G401.6 (cell line): ENCODE data around the gene LZTS2.

Experiments
- FAIRE-seq: peaks from 2 replicates; lab custom pipeline; 2012; peaks lifted over from hg19 to GRCh38; lab: Jason Lieb, UNC

The LZTS2 gene

DNA sequence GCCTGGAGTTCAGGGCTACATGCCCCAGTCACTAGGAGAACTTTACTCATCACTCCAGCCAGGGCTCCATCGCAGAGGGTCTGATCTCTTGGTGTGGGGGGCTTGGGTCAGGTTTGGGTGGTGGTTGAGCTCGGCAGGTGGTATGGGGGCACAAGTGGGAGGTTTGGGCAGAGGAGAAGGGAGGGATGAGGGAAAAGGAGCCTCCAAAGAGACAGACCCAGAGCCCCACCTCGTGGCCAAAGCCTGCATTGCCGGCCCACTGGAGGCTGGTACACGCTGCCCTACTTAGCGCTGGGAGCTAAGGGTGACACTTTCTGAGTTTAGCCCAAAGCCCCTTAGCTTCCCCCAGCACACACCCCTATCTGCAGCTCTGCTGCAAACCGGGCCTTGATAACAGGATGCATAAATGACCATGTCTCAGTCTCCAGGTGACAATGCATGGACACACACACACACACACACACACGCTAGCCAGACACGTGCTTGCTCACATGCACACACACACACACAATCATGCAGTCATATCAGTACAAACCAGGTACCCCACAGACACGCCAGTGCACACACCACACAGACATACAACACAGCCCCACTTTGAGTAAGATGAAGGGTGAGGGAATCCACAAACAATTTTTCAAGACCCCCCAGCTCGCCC, 14.7 kb downstream of the LZTS2 start:
- FAIRE-seq, result peak; percentile 52

GRCh38 chr10:101014966-101015581, 15.5 kb downstream of the LZTS2 start:
- no peak for FAIRE-seq

DNA sequence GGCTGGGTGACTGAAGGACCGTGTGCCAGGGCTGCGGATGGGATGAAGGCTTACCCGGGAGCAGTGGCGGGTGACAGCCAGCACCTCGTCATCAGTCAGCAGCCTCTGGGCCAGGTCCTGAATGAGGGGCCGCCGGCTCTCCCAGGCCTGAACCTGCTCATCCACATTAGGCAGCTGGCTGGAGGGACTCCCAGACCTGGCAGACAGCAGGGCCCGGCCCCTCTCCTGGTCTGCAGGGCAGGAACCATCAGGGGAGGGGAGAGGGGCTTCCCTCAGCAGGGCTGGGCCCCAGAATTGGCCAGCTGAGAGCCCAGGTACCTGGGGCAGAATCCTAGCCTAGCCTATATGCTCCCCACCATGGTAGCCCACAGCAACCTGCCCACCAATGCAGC, 16.0 kb downstream of the LZTS2 start:
- FAIRE-seq, result no peak

DNA sequence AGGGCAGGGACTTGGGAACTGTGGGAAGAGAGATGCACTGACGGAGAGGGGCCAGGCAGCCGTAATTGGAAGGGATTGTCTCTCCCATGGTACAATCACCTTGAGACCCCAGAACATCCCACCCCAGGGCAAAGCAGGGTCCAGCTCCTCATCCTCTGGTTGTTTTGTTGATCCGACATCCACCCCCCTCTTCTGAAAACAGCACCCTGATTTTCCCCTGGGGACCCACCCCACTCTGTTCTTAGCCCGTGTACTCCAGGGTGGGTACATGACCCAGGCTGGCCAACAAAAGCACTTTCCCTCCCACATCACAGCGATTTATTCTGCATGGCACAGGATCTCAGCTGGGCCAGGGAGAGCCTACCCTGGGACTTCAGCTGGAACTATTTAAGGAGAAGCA, 17.2 kb downstream of the LZTS2 start:
- FAIRE-seq, result no peak

- no peak for FAIRE-seq
Observed at GRCh38 chr10:101018118-101018599, 18.6 kb downstream of the LZTS2 start.

DNA sequence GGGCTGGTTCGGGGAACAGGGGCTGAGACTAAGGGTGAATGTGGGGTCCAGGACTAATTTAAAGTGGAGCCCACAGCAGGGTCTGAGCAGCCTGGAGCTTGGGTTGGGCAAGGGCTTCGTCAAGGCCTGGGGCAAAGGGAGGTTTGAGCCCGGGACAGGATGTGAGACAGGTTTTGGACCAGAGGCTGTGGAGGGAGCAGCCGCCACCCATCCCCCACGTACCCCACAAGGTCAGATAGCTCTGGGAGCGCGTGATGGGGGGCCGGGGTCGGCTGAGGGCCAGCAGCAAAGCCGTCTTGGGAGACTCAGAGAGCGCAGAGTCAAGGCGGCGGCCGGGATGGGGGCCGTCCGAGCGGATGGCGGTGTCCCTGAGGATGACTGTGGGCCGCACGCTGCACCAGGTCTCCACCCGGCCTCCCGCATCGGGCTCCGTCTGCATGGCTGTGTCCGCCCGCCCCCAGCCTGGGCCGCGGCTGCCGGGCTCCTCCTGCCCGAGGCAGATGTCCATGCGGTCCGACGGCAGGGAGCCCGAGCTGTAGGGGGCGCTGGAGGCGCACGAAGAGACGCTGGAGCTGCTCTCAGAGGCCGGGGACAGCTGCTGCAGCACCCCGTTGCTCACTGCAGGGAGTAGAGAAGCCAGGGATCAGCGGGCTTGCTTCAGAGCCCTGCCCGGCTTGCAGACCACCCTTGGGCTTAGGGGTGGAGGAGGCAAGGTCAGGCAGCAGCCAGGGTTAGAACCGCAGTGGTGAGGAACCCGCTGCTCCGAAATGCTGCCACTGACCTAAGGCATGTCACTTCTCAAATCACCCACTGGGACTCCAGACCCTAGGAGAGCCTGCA, 19.2 kb downstream of the LZTS2 start:
- peak; percentile 21 for FAIRE-seq

- no peak for FAIRE-seq
Observed at GRCh38 chr10:101019440-101019703, 19.8 kb downstream of the LZTS2 start.

GRCh38 chr10:101020427-101021075, 20.9 kb downstream of the LZTS2 start:
- no peak for FAIRE-seq

DNA sequence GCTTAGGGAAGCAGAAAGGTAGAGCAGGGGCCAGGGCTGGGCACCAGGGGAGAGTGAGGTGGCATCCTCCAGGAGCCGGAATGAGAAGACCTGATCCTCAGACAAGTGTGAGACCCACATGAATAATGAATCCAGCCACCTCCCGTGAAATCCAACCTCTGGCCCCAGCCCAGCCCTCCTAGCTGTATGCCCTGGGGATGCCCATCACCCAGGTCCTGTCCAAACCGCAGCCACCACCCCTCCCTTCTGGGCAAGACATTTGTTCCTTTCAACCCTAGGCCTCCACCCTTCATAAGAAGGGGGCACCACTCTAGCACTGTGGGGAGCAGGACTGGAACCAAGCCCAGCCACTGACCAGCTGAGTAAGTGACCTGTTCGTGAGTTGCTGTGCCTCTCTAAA, 21.6 kb downstream of the LZTS2 start:
- no peak for FAIRE-seq

DNA sequence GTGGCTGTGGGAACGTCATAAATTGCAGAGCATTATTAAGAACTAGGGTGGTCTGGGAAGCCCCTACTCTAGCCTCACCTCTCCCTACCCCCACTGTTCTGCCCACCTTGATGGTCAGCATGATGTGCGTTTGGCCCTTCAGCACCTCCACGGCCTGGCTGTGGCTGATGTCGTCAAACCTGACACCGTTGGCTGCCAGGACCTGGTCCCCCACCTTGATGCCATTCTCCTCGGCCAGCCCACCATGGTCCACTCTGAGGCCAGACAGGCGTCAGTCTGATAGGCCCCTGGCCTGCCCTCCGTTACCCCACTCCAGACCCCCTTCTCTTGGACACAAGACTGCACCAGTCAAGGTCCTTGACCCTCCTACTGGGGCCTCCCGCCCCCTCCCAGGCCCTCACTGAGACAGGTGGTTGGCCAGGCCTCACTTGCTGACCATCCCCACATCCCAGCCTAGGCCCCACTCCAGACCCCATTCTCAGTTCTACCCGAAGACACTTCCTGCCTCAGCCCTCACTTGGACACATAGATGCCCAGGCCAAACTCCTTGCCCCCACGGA, 22.2 kb downstream of the LZTS2 start:
- no peak for FAIRE-seq

DNA sequence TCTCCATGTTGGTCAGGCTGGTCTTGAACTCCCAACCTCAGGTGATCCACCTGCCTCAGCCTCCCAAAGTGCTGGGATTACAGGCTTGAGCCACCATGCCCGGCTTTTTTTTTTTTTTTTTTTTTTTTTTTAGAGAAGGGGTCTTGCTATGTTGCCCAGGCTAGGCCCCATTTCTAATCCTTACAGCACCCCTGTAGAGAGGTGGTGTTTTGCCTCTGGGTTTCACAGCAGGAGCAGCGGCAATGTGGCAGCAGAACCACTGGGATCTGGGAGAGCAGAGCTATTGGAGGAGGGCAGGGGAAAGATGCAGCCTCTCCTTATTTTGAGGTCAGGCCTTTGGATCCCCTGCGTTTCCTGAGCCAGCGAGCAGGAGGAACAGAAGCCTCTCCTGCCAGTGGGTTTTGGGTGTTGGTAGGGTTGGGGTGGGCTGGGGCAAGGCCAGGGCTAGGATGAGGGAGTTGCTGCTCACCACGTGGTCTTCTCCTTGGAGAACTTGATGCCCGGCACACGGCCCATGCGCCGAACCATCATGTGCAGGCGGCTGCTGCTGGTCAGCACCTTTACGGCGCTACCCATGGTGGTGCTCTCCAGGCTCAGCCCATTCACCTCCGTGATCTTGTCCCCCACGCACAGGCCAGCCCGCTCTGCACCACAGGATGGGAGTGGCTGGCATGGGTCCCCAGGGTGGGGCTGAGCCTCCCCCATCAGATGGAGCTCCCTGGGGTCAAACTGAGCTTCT, 23.5 kb downstream of the LZTS2 start:
- FAIRE-seq, result no peak

DNA sequence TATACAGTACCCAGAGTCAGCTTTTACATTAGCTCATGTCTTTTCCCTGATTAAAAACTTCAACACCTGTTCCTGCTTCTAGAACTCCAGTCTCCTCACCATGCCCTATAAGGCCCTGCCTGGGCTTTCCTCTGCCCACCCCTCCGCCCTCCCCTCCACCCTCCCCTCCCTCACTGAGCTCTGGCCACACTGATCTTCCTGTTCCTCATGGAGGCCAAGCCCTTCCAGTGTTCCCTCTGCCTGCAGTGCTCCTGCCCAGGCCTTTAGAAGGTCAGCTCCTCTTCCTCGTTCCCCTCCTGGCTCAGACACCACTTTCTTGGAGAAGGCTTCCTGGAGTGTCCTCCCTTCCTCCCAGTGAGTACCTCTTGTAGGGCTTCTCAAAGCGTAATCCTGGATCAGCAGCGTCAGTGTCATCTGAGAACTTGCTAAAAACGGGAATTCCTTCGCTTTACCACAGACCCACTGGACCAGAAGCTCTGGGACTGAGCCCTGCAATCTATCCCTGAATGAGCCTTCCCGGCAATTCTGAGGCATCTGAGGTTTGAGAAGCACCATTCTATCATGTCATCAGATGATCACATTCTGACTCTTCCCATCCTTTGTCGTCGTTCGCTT, 27.6 kb downstream of the LZTS2 start:
- FAIRE-seq, result no peak

DNA sequence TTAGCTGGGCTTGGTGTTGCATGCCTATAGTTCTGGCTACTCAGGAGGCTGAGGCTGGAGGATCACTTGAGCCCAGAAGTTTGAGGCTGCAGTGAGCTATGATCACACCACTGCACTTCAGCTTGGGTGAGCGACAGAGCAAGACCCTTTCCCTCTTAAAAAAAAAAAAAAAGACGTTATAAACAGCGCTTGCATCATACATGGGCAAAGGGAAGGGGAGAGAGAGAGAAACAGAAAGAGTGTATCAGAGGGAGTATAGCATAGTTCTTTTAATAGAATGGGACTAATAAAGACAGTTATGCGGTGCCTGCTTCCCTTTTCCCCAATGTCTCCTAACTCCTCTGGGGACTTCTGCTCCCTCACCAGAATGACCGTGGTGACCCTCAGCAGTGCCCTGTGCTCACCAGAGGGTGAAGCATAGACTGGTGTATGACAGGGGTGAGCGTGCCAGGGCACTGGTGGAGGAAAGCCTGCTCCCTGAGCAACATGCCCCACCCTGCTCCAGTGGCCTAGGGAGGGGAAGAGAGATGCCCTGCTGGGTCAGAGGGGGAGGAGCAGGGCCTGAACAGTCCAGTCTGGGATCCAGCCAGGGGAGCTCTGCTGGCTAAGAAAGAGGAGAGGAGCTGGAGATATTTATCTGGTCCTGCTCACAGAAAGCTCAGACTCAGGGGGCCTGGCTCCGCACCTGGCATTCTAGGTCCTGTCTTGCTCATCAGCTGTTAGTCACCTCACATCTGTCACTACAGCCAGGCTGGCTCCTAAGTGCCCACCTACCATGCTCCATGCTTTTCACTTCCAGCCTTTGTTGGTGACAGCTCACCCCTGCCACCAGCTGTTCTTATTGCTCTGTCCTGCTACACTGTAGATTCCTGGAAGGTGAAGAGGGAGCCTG, 29.1 kb downstream of the LZTS2 start:
- no peak for FAIRE-seq

- no peak for FAIRE-seq
Observed at GRCh38 chr10:101029520-101030295, 30.1 kb downstream of the LZTS2 start.

GRCh38 chr10:101030496-101031127, 31.0 kb downstream of the LZTS2 start:
- no peak for FAIRE-seq

- peak; percentile 21 for FAIRE-seq
Observed at GRCh38 chr10:101031128-101031795, 31.7 kb downstream of the LZTS2 start, which contains the start of the genes PDZD7 and SFXN3. Gene PDZD7 (minus strand): TSS chr10:101031129. CDS start chr10:101030219, 910 bp downstream. Gene SFXN3 (plus strand): TSS chr10:101031234. CDS start chr10:101034695, 3,461 bp downstream.

DNA sequence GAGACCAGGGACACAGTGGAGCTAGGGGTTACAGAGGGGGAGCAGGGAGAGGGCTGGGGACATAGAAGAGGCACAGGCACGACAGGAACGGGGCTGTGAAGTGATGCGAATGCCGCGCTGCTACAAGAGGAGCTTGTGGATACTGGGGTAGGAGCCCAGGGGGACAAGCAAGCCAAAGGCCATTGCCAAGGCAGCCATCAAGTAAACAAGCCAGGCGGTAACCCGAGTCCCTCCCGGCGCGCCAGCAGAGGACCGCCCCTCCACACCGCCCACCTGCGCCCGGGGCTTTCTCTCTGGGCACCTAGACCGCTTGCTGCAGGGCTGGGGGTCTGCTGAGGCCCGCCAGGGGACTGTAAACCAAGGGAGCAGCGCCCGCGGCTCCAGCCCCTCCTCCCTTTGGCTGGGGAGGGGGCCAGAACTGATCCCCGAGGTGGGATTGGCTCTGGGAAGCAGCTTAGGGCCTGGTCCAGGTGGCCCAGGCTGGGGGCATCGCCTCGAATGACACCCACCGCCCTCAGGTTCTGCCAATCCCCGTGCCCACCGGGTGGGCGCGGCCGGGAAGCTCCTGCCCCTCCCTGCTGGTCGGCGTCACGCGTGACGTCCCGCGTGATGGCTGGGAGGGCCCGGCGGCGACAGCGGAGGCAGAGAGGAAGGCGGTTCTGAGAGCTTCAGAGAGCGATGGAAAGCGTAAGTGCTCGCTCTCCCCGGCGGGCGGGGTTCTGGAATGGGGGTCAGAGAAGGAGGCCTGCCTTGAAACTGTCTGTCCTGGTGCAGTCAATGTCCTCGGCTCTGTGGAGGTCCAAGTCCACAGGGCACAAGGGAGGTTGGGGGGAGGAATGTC, 32.4 kb downstream of the LZTS2 start:
- FAIRE-seq, result no peak
